ENCODE measurements around the gene SNRK.

Gene SNRK

DNA sequence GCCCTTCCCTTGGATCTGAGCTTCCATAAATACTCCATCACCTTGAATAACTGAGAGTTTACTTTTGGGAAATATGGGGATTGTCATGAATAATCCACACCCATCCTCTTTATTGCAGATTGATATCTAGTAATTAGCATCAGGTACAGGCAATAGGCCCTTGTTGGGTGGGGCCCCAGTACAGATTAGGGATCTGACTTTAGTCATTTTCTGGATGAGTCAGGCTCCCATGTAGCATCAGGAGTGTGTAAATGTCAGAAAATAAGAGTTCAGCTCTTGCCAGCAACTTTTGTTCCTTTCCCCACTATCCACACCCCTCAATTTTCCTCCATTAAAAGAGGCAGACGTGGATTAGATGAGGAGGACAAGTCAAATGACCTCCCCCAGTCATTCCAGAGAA lies 17.7 kb upstream of the SNRK start:
- DNase-seq (ENCODE audit: low read depth, low spot score): no peak

- DNase-seq (ENCODE audit: low read depth, low spot score): no peak
Observed at GRCh38 chr3:43270078-43270477, 16.3 kb upstream of the SNRK start.

DNA sequence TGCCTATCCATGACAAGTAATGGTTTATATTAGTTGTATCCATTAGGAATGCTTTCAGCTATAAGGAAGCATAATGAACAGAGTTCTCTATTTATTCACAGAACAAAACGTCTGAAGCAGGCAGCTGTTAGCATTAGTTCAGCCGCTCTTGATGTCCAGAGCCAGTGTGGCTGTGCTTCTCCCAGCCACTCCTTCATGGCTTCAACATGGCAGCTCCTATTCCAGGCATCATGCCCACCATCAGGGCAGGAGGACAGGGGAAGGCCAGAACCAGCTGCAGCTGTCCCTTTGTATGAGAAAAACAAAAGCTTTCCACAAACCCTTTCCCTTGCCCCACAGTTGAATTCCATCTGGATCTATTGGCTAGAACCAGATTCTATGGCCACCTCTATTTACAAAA lies 12.9 kb upstream of the SNRK start:
- DNase-seq (ENCODE audit: low read depth, low spot score): no peak

GRCh38 chr3:43279082-43279481 lies 7.3 kb upstream of the SNRK start:
- DNase-seq (ENCODE audit: low read depth, low spot score): no peak

DNA sequence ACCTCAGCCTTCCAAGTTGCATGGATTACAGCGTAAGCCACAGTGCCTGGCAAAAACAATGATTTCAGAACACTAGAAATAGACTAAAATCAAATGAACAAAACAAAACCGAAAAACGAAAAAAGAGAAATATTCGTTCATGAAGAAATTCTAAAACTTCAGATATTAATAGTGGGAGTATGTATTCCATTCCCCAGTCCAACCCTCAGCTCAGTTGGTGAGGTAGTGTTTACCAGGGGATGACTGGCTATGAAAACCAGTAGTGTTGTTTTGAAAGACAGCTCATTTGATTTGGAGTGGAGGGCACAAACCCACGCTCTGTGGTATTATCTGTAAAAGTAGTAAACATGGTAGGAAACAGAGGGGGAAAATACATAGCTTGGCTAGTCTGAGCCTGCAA lies 6.8 kb upstream of the SNRK start:
- DNase-seq (ENCODE audit: low read depth, low spot score): no peak

- no peak for DNase-seq (ENCODE audit: low read depth, low spot score)
Observed at GRCh38 chr3:43281020-43281419, 5.3 kb upstream of the SNRK start.

GRCh38 chr3:43284171-43284570 lies 2.2 kb upstream of the SNRK start:
- DNase-seq (ENCODE audit: low read depth, low spot score): no peak

DNA sequence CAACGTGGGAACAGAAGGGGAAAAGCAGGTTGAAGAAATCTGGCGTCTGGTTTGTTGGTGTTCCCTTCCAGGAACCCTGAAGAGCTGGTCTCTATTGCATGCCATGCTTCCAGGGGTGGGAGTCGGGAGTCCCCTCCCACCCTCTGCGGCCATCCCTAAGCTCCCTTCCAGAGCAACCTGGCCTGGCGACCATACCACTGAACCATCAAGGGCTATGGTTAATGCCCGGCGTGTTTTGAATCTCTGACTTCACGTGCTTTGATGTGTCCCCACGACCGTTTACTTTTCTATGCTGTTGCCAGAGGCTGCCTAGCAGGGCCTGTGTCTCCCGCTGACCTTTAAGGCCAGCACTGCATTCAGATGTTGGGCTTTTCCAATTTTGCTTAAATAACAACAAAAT lies 696 bp upstream of the SNRK start:
- no peak for DNase-seq (ENCODE audit: low read depth, low spot score)

GRCh38 chr3:43286841-43287499 lies 630 bp downstream of the SNRK start:
- DNase-seq (ENCODE audit: low read depth, low spot score): no peak

- no peak for DNase-seq (ENCODE audit: low read depth, low spot score)
Observed at GRCh38 chr3:43287500-43287873, 1.1 kb downstream of the SNRK start.

- no peak for DNase-seq (ENCODE audit: low read depth, low spot score)
Observed at GRCh38 chr3:43288366-43288765, 2.0 kb downstream of the SNRK start.

DNA sequence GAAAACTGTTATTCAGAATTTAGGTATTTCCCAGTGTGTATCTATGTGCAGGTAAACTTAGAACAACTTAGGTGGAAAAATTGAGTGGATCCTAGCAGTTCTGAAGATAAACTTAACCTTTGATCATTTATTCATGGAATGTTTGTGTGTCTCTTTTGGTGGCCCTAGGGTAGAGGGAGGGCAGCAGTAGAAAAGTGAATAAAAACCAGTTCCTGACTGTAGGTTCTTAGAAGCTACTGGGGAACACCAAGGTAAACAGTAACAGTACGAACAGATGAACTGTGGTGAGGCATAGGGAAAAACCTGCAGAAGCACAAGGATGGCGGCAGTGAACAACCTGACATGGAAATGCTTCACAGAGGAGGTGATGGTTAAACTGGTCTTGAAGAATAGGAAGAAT lies 2.5 kb downstream of the SNRK start:
- no peak for DNase-seq (ENCODE audit: low read depth, low spot score)

GRCh38 chr3:43289401-43289800 lies 3.1 kb downstream of the SNRK start:
- DNase-seq (ENCODE audit: low read depth, low spot score): no peak

DNA sequence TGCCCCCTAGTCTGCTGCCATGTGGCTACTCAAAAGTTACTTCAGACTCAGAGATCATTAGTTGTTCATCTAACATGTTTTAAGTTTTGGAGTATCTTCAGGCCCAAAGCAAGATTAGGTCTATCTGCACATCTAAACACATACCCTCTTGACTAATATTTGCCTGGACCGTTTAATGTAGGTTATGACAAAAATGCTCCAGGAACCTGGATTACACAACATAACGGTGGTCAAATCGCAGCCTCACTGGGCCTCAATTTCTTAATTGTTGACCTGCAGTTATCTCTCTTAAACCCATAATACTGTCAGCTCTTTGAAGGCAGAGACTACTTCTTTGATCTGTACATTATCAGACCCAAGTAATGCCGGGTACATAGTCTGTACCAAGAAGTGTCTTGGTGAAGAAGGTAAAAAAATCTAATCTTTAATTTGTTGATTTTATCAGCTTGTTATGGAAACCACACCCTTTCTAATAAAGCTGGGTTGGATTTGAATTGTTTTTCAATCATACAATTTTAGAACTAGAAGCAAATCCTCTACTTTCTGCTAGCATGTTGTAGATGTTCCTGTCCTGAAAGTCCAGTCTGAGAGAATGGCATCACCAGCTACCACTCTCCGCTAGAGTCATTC lies 3.6 kb downstream of the SNRK start:
- DNase-seq (ENCODE audit: low read depth, low spot score): no peak

DNA sequence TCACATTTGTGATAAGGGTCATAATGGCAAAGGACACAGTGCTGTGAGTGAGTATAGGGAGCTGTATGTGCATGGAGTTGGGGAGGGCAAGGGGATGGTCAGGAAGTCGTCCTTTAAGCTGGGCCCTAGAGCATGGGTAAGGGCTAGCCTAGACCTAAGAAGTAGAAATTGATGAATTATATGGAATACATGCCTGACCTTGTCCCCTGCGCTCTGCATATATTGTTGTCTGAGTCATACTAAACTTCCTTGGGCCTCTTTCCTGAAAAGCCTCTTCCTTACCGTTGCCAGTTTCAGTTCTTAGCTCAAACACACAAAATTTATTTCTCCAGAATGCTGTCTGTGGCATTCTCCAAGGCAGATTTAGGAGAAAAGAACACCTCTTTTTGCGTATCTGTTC lies 4.6 kb downstream of the SNRK start:
- no peak for DNase-seq (ENCODE audit: low read depth, low spot score)

GRCh38 chr3:43291546-43291945 lies 5.2 kb downstream of the SNRK start:
- DNase-seq (ENCODE audit: low read depth, low spot score): no peak

GRCh38 chr3:43294975-43295374 lies 8.6 kb downstream of the SNRK start:
- no peak for DNase-seq (ENCODE audit: low read depth, low spot score)

- no peak for DNase-seq (ENCODE audit: low read depth, low spot score)
Observed at GRCh38 chr3:43296565-43296964, 10.2 kb downstream of the SNRK start.

GRCh38 chr3:43298292-43298691 lies 12.0 kb downstream of the SNRK start:
- no peak for DNase-seq (ENCODE audit: low read depth, low spot score)

- DNase-seq (ENCODE audit: low read depth, low spot score): no peak
Observed at GRCh38 chr3:43298761-43299160, 12.4 kb downstream of the SNRK start.

- no peak for DNase-seq (ENCODE audit: low read depth, low spot score)
Observed at GRCh38 chr3:43302116-43302880, 16.0 kb downstream of the SNRK start.

- no peak for DNase-seq (ENCODE audit: low read depth, low spot score)
Observed at GRCh38 chr3:43304126-43304525, 17.8 kb downstream of the SNRK start.

GRCh38 chr3:43307226-43307625 lies 20.9 kb downstream of the SNRK start:
- DNase-seq (ENCODE audit: low read depth, low spot score): no peak
